DOHH2 (cell line): ENCODE results near the gene ADAM11.

Source experiments
- H3F3A ChIP-seq: fragments of 200-600 bp; sonication (generic), shearing (Covaris generic); 2 replicates; pipeline ENCODE4 v1.6.0; 2016; ENCODE audit warnings: antibody characterized with exemption, mild to moderate bottlenecking; ENCODE audit not compliant: control insufficient read depth, insufficient read depth
- H3K27ac ChIP-seq: fragments of 200-600 bp; sonication (generic); 2 replicates; pipeline ENCODE4 v1.5.1; 2014; ENCODE audit warnings: low read depth, mild to moderate bottlenecking, low read length, moderate library complexity
- H3K27me3 ChIP-seq: fragments of 200-600 bp; sonication (generic); 2 replicates; pipeline ENCODE4 v1.6.1; 2014; ENCODE audit warnings: mild to moderate bottlenecking, low read length, mixed read lengths; ENCODE audit not compliant: control insufficient read depth
- H3K36me3 ChIP-seq: fragments of 200-600 bp; sonication (generic); 2 replicates; pipeline ENCODE4 v1.6.1; 2014; ENCODE audit warnings: mild to moderate bottlenecking, low read length, moderate library complexity, mixed read lengths; ENCODE audit not compliant: control insufficient read depth
- H3K4me1 ChIP-seq: fragments of 200-600 bp; sonication (generic); 2 replicates; pipeline ENCODE4 v1.6.1; 2014; ENCODE audit warnings: mild to moderate bottlenecking, low read length, mixed read lengths; ENCODE audit not compliant: control insufficient read depth
- H3K4me2 ChIP-seq: fragments of 200-600 bp; sonication (generic); 2 replicates; pipeline ENCODE4 v1.6.0; 2014; ENCODE audit warnings: mild to moderate bottlenecking, low read length, moderate library complexity
- H3K4me3 ChIP-seq: fragments of 200-600 bp; sonication (generic); 2 replicates; pipeline ENCODE4 v1.5.1; 2014; ENCODE audit warnings: mild to moderate bottlenecking, low read length, mixed read lengths
- H3K79me2 ChIP-seq: fragments of 200-600 bp; sonication (generic); 2 replicates; pipeline ENCODE4 v1.6.1; 2014; ENCODE audit warnings: mild to moderate bottlenecking, low read length, mixed read lengths; ENCODE audit not compliant: control insufficient read depth
- H3K9me2 ChIP-seq: fragments of 200-600 bp; sonication (generic); replicated peaks from 2 replicates; pipeline ENCODE4 v1.6.1; 2014; ENCODE audit warnings: mild to moderate bottlenecking, low read length, mixed read lengths; ENCODE audit not compliant: control insufficient read depth
- H3K9me3 ChIP-seq: fragments of 200-600 bp; sonication (generic); 2 replicates; pipeline ENCODE4 v1.6.1; 2014; ENCODE audit warnings: antibody characterized with exemption, low read length, mixed read lengths; ENCODE audit not compliant: control insufficient read depth, insufficient read depth
- H4K20me1 ChIP-seq: fragments of 200-600 bp; sonication (generic); 2 replicates; pipeline ENCODE4 v1.6.0; 2014; ENCODE audit warnings: low read depth, mild to moderate bottlenecking, antibody characterized with exemption, low read length, moderate library complexity; ENCODE audit not compliant: control insufficient read depth, insufficient read depth
- CTCF ChIP-seq: fragments of 200-600 bp; sonication (generic); IDR thresholded peaks from one replicate; pipeline ENCODE4 v1.5.1; 2014; ENCODE audit warnings: antibody characterized with exemption, mild to moderate bottlenecking, low read depth, low read length; ENCODE audit not compliant: poor library complexity, severe bottlenecking
- EZH2phosphoT487 ChIP-seq: fragments of 200-600 bp; sonication (generic); IDR thresholded peaks from 2 replicates; pipeline ENCODE4 v1.6.1; 2017; ENCODE audit warnings: borderline replicate concordance, mild to moderate bottlenecking, antibody characterized with exemption, low read length, moderate library complexity, mixed read lengths

ADAM11 gene

GRCh38 chr17:44828919-44829522, 70.2 kb downstream of the ADAM11 start:
- TF ChIP-seq EZH2phosphoT487, result no peak
- TF ChIP-seq CTCF, result no peak
- Histone ChIP-seq H3K9me2 (no peaks in the 10 kb centered on the region), H3K27me3 (peaks cover 9% of the 10 kb centered on the region), H3K4me1 (peaks cover 39% of the 10 kb centered on the region), H3K27ac (peak overlapping the region; percentile 67), H3K36me3 (peaks cover 15% of the 10 kb centered on the region), H3F3A (peaks cover 12% of the 10 kb centered on the region), H3K4me3 (peak overlapping the region; percentile 85), H3K4me2 (peak overlapping the region; percentile 69), H4K20me1 (no peaks in the 10 kb centered on the region), H3K79me2 (peaks cover 59% of the 10 kb centered on the region), H3K9me3 (no peaks in the 10 kb centered on the region)

- Histone ChIP-seq H3K9me2 (no peaks in the 10 kb centered on the region), H3K9me3 (no peaks in the 10 kb centered on the region), H3K4me3 (peak within 1 kb of the TSS; percentile 85), H4K20me1 (no peaks in the 10 kb centered on the region), H3K4me2 (peak within 1 kb of the TSS; percentile 69), H3K4me1 (peaks cover 39% of the 10 kb centered on the region), H3K27ac (peak within 1 kb of the TSS; percentile 67), H3F3A (peaks cover 12% of the 10 kb centered on the region), H3K27me3 (peaks cover 9% of the 10 kb centered on the region), H3K79me2 (peaks cover 52% of the 10 kb centered on the region), H3K36me3 (peaks cover 11% of the 10 kb centered on the region)
- no peak for TF ChIP-seq EZH2phosphoT487
- TF ChIP-seq CTCF, result no peak
Measured at GRCh38 chr17:44829523-44830358, 71.0 kb downstream of the ADAM11 start, which contains the start of gene GJC1. Gene GJC1 (minus strand): TSS chr17:44830287. CDS start chr17:44805817, 24,470 bp downstream.

GRCh38 chr17:44830359-44831288, 71.8 kb downstream of the ADAM11 start:
- Histone ChIP-seq H3K36me3 (peaks cover 11% of the 10 kb centered on the region), H3K79me2 (peaks cover 43% of the 10 kb centered on the region), H3K4me3 (peak overlapping the region; percentile 85), H3K4me2 (peak overlapping the region; percentile 69), H3K9me3 (no peaks in the 10 kb centered on the region), H3K27me3 (peaks cover 9% of the 10 kb centered on the region), H3K9me2 (no peaks in the 10 kb centered on the region), H3F3A (peaks cover 12% of the 10 kb centered on the region), H4K20me1 (no peaks in the 10 kb centered on the region), H3K27ac (no peak overlapping the region), H3K4me1 (peaks cover 36% of the 10 kb centered on the region)
- TF ChIP-seq EZH2phosphoT487 (no peak), CTCF (no peak)
